Measurements from ENCODE around the gene CAMTA1.

Gene CAMTA1

GRCh38 chr1:6989212-6990159, 204.2 kb downstream of the CAMTA1 start:
- no peak for TF ChIP-seq CTCF (IDR thresholded peaks at IDR 0.05; ENCODE audit: borderline replicate concordance, control extremely low read depth, extremely low read depth, insufficient read depth, missing control alignments)
- in situ Hi-C loops (cut with MboI; ENCODE audit: low sequenced_read_pairs, unreplicated experiment), result no loop called here
- DNase-seq (ENCODE audit: low spot score), result no peak

DNA sequence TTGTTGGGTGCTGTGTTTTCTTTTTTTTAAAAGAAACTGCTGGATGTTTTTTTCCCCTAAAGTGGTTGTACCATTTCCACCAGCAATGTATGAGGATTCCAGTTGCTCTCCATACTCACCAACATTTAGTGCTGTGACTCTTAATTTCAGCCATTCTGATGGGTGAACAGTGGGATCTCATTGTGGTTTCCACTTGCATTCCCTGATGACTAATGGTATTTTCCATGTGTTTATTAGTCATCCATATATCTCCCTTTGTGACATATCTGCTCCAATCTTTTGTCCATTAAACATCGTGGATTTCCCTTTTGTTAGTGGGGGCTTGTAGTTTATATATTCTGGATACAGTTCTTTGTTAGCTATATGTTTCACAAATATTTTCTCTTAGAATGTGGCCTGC, 206.0 kb downstream of the CAMTA1 start:
- no peak for DNase-seq (ENCODE audit: low spot score)
- TF ChIP-seq CTCF (IDR thresholded peaks at IDR 0.05; ENCODE audit: borderline replicate concordance, control extremely low read depth, extremely low read depth, insufficient read depth, missing control alignments), result no peak
- in situ Hi-C loops (cut with MboI; ENCODE audit: low sequenced_read_pairs, unreplicated experiment), result no loop called here

DNA sequence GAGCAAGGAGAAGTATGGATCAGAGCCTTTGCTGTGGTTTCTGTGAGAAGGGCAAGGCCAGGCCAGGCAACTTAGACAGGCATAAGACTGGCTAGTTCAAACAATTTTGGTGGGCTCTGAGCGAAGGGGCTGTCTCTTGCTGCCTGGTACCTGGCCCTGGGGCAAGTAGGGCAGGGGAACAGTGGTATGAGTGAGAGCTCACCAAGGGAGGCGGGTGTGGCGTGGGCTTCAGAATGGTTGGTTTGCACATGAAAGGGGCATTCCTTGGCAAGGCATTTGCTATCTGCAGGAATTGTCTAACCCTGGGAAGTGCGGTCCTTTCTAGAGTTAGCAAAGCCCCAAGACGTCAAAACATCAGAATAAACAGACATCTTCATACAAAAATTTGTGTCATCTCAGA, 210.5 kb downstream of the CAMTA1 start:
- no peak for TF ChIP-seq CTCF (IDR thresholded peaks at IDR 0.05; ENCODE audit: borderline replicate concordance, control extremely low read depth, extremely low read depth, insufficient read depth, missing control alignments)
- in situ Hi-C loops (cut with MboI; ENCODE audit: low sequenced_read_pairs, unreplicated experiment), result no loop called here
- DNase-seq (ENCODE audit: low spot score), result no peak

- no peak for TF ChIP-seq CTCF (IDR thresholded peaks at IDR 0.05; ENCODE audit: borderline replicate concordance, control extremely low read depth, extremely low read depth, insufficient read depth, missing control alignments)
- peak; percentile 71 for DNase-seq (ENCODE audit: low spot score)
- in situ Hi-C loops (cut with MboI; ENCODE audit: low sequenced_read_pairs, unreplicated experiment), result no loop called here
Observed at GRCh38 chr1:6996371-6996770, 211.1 kb downstream of the CAMTA1 start.

GRCh38 chr1:6996866-6997265, 211.6 kb downstream of the CAMTA1 start:
- in situ Hi-C loops (cut with MboI; ENCODE audit: low sequenced_read_pairs, unreplicated experiment), result no loop called here

DNA sequence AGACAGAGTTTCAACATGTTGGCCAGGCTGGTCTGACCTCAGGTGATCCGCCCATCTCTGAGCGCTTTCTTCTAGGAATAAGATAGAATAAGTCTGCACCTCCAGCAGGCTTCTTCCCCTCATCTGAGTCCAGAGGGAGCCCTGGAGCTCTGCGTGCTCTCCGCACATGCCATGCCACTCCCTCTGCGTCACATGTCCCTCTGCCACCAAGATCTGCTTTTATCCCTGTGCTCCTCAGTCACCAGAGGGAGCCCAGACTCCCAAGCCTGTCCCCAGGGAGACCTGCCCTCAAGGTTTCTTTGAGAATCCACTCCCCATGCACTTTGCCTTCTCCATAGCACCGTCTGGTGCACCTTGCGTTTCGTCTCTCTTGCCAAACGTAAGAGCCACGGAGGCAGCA, 213.0 kb downstream of the CAMTA1 start:
- no peak for TF ChIP-seq CTCF (IDR thresholded peaks at IDR 0.05; ENCODE audit: borderline replicate concordance, control extremely low read depth, extremely low read depth, insufficient read depth, missing control alignments)
- in situ Hi-C loops (cut with MboI; ENCODE audit: low sequenced_read_pairs, unreplicated experiment), result no loop called here
- DNase-seq (ENCODE audit: low spot score), result no peak

More at GRCh38 chr1:6996866-6997265, 211.6 kb downstream of the CAMTA1 start:
- no peak for DNase-seq (ENCODE audit: low spot score)
- TF ChIP-seq CTCF (IDR thresholded peaks at IDR 0.05; ENCODE audit: borderline replicate concordance, control extremely low read depth, extremely low read depth, insufficient read depth, missing control alignments), result no peak
